Measurements from ENCODE around the gene MAP2K2.

The MAP2K2 gene

DNA sequence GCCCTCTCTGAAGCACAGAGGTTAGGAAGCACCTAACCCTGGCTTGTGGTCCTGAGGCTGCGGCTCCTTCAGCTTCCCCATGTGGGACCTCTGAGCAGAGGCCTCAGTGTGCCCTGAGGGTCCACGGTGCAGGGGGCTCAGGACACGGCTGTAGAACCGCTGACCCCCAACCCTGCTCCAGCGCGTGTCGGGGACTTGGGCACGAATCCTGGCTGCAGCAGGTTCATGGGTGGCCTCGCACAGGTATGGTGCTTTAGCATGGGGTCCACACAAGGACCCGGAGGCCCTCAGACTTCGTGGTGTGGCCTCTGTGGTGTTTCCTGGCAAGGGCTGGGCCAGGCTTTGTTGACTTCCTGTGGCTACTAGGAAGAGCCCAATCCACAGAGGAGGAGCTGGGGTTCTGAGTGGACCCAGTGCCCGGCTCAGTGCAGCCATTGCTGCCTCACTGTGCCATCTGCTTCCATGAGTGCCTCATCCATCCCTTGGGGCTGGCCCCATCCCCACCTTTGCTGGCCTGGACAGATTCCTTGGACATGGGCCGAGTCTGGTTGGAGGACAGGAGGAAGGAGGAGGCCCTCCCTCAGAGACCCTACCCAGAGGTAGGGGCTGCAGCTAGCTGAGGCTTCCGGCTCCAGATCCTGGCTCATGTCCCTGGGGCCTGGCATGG is 81.7 kb downstream of the MAP2K2 start:
- peak overlapping the region in 1 of 2 donors; percentile 78 for H3K27ac Mint-ChIP-seq
- no peaks in the 10 kb centered on the region for H3K9me3 Mint-ChIP-seq
- no peak for DNase-seq
- ATAC-seq: no peak
- no peak overlapping the region for H3K4me3 Mint-ChIP-seq
- H3K27me3 Mint-ChIP-seq: no peaks in the 10 kb centered on the region
- H3K4me1 Mint-ChIP-seq: peaks cover 16% of the 10 kb centered on the region

Measured in stimulated activated naive CD8-positive, alpha-beta T cell treated with anti-CD3 and anti-CD28 coated beads, Interleukin-15, amount 100 ng/mL, for 72 hours (primary cell).